Activated CD4-positive, alpha-beta T cell treated with anti-CD3 and anti-CD28 coated beads, Interleukin-2, Interleukin-4, amounts not matched to agents 100 ng/mL and 50 ng/mL, durations not matched to agents 16 hours and 8 hours (primary cell): ENCODE results near the gene CFAP61.
"Not testable (repeated sequence)": the region's sequence is repeated elsewhere in the genome, so short reads cannot be mapped to it uniquely, and the experiment has no call there.

Source experiments
- DNase-seq: peaks from one replicate; pipeline ENCODE4 v3.0.0-alpha.2; 2020; ENCODE audit warnings: low spot score

The CFAP61 gene

GRCh38 chr20:20052074-20052970, at the start of gene CFAP61, which contains the start of gene CRNKL1:
CFAP61 (plus strand) TSS chr20:20052532; CDS start chr20:20056654, 4,122 bp downstream.
CRNKL1 (minus strand) TSS chr20:20052466; CDS start chr20:20052342, 124 bp downstream.
- peak; percentile 99 for DNase-seq

GRCh38 chr20:20003031-20003954, 49.0 kb upstream of the CFAP61 start:
- DNase-seq: no peak

GRCh38 chr20:20003955-20004322, 48.4 kb upstream of the CFAP61 start:
- DNase-seq: not testable (repeated sequence)

- DNase-seq: no peak
Measured at GRCh38 chr20:20005342-20005741, 47.0 kb upstream of the CFAP61 start.

GRCh38 chr20:20009784-20010253, 42.5 kb upstream of the CFAP61 start:
- DNase-seq: no peak

- no peak for DNase-seq
Measured at GRCh38 chr20:20010639-20011500, 41.5 kb upstream of the CFAP61 start.

GRCh38 chr20:20012541-20012940, 39.8 kb upstream of the CFAP61 start:
- no peak for DNase-seq

GRCh38 chr20:20014659-20015058, 37.7 kb upstream of the CFAP61 start:
- no peak for DNase-seq

- peak; percentile 94 for DNase-seq
Measured at GRCh38 chr20:20017001-20017843, 35.1 kb upstream of the CFAP61 start, which contains the start of gene NAA20. NAA20 (plus strand) TSS chr20:20017362; CDS start chr20:20017397, 35 bp downstream.

- peak; percentile 10 for DNase-seq
Measured at GRCh38 chr20:20017844-20018185, 34.5 kb upstream of the CFAP61 start.

- DNase-seq: no peak
Measured at GRCh38 chr20:20018366-20018765, 34.0 kb upstream of the CFAP61 start.

- no peak for DNase-seq
Measured at GRCh38 chr20:20019123-20019522, 33.2 kb upstream of the CFAP61 start.

GRCh38 chr20:20020908-20021307, 31.4 kb upstream of the CFAP61 start:
- no peak for DNase-seq

- DNase-seq: no peak
Measured at GRCh38 chr20:20021835-20022234, 30.5 kb upstream of the CFAP61 start.

- peak; percentile 57 for DNase-seq
Measured at GRCh38 chr20:20022498-20022897, 29.8 kb upstream of the CFAP61 start.

- DNase-seq: no peak
Measured at GRCh38 chr20:20023395-20023794, 28.9 kb upstream of the CFAP61 start.

- DNase-seq: no peak
Measured at GRCh38 chr20:20024942-20025341, 27.4 kb upstream of the CFAP61 start.

- no peak for DNase-seq
Measured at GRCh38 chr20:20027284-20027683, 25.0 kb upstream of the CFAP61 start.

GRCh38 chr20:20031790-20032189, 20.5 kb upstream of the CFAP61 start:
- no peak for DNase-seq

GRCh38 chr20:20034486-20034885, 17.8 kb upstream of the CFAP61 start:
- no peak for DNase-seq

- no peak for DNase-seq
Measured at GRCh38 chr20:20036756-20037155, 15.6 kb upstream of the CFAP61 start.
